GM21825 (cell line): ENCODE results near the gene ERBIN.
"Not testable (repeated sequence)": the region's sequence is repeated elsewhere in the genome, so short reads cannot be mapped to it uniquely, and the experiment has no call there.

Source experiments
- ATAC-seq: cut with Tn5 transposase; IDR thresholded peaks from one replicate; pipeline ENCODE4 v1.9.1; 2021; ENCODE audit warnings: mild to moderate bottlenecking, moderate library complexity; ENCODE audit not compliant: unreplicated experiment

Gene ERBIN

GRCh38 chr5:65961633-65962032, 35.3 kb downstream of the ERBIN start:
- peak; percentile 89 for ATAC-seq

- no peak for ATAC-seq
Measured at GRCh38 chr5:65967288-65968066, 41.1 kb downstream of the ERBIN start.

GRCh38 chr5:65969539-65970393, 43.4 kb downstream of the ERBIN start:
- ATAC-seq = no peak

DNA sequence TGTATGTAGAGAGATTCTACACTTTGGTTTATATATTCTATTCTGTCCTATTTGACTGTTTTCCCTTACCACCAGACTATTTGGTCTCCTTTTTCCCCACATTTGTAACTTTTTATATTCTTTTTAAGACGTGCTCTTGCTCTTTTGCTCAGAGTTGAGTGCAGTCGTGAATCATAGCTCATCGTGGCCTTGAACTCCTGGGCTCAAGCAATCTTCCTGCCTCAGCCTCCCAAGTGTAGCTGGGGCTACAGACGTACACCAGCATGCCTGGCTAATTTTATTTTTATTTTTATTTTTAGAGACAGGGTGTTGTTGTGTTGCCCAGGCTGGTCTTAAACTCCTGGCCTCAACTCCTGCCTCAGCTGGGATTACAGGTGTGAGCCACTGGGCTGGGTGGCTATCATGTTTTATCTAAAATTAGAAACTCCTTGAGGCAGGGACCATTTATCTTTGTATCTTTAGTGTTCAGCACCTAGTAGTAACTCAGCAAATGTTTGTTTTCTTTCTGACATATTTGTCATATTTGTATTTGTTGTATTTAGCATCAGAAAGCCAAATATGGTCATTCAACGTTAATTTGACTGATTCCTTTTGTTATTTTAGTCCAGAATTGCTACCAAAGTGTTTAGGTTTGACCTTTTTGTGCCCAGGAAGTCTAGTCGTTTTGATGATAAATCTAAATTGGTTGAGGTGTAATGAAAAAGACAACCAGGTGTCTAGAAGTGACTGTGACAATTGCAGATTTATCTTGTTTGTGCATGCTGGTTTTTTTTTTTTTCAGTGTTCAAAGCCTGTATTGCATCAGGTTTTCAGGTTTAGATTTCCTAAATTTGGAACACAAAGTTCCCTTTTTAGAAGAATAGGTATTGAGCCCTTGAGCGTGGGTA, 44.3 kb downstream of the ERBIN start:
- no peak for ATAC-seq

DNA sequence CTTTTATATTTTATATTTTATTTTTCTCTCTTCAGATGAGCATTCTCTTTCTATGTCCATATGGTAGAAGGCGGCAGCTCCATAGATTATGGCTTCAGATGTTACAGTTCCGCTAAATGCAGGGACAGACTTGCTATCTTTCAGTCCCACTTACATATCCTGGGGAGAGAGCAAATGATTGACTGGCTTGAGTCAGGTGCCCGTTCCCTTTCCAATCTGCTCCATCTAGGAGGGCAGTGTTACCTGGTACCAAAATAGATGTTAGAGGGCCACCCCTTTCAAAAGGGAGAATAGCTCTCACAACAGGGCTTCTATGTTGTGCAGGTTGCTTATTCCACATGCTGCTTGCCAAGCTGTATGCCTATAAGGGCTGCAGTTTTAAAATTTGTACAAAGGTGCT, 45.3 kb downstream of the ERBIN start:
- no peak for ATAC-seq

DNA sequence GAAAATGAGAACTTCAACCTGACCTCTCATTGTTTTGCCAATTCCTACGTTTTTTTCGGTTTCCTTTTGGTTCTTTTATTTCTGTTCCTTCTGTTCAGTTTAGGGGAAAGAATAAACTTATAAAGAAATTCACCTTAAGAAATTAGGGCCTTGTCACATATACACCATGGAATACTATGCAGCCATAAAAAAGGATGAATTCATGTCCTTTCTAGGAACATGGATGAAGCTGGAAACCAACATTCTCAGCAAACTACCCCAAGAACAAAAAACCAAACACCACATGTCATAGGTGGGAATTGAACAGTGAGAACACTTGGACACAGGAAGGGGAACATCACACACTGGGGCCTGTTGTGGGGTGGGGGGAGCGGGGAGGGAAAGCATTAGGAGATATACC, 46.5 kb downstream of the ERBIN start:
- ATAC-seq = not testable (repeated sequence)

GRCh38 chr5:65978251-65978650, 51.9 kb downstream of the ERBIN start:
- no peak for ATAC-seq

DNA sequence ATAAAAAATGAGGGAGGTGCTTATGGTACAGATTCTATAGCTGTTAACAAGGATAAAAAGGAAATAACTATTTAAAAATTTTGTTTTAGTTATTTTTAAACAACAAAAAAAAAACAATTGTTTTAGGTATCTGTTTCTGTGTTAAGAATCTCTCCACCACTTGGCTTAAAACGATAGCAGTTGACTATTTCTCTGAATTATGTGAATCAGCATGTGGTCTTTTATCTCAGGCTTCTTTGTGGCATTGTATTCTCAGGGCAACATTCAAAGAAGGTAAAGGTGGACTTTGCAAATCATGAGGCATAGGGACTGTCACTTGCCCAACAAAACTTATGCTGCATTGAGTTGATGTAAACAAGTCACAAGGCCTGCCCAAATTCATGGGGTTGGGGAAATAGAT, 55.2 kb downstream of the ERBIN start:
- no peak for ATAC-seq

- no peak for ATAC-seq
Measured at GRCh38 chr5:65981969-65982619, 55.7 kb downstream of the ERBIN start.

DNA sequence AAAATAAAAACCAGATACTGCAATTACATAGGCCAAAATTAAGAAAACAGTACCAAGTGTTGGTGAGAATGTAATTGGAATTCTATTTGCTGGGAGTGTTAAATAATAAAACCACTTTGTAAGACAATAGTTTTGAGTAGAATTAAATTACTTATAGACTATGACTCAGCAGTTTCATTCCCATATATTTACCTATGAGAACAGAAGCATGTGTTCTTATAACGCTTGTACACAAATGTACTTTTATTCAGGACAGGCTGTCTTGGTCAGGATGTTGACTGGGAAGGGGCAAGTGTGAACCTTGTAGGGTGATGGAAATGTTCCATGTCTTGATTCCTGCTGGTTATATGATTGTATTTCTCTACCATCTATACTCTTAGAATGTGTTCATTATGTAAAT, 56.3 kb downstream of the ERBIN start:
- no peak for ATAC-seq

GRCh38 chr5:65984098-65984885, 57.9 kb downstream of the ERBIN start:
- ATAC-seq = no peak

DNA sequence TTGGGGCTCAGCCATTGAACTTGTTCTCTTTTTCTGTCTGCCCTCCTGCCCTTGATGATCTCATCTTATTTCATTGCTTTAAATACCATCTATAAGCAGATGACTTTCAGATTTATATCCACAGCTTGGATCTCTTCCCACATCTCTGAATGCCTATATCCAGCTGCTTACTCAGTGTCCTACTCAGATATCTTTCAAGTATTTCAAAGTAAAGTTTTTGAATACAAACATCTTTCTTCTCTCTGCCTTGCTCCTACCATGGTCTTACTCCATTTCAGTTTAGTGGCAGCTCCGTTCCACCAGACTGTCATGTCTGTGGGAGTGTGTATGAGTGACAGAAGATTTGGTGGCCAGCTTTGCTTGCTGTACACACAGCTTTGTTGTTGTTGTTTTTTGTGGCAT, 59.7 kb downstream of the ERBIN start:
- ATAC-seq = no peak

- no peak for ATAC-seq
Measured at GRCh38 chr5:65986796-65987195, 60.4 kb downstream of the ERBIN start.

- no peak for ATAC-seq
Measured at GRCh38 chr5:65987982-65988381, 61.6 kb downstream of the ERBIN start.

- no peak for ATAC-seq
Measured at GRCh38 chr5:65989158-65989557, 62.8 kb downstream of the ERBIN start.

GRCh38 chr5:65992630-65993029, 66.3 kb downstream of the ERBIN start:
- ATAC-seq = no peak

DNA sequence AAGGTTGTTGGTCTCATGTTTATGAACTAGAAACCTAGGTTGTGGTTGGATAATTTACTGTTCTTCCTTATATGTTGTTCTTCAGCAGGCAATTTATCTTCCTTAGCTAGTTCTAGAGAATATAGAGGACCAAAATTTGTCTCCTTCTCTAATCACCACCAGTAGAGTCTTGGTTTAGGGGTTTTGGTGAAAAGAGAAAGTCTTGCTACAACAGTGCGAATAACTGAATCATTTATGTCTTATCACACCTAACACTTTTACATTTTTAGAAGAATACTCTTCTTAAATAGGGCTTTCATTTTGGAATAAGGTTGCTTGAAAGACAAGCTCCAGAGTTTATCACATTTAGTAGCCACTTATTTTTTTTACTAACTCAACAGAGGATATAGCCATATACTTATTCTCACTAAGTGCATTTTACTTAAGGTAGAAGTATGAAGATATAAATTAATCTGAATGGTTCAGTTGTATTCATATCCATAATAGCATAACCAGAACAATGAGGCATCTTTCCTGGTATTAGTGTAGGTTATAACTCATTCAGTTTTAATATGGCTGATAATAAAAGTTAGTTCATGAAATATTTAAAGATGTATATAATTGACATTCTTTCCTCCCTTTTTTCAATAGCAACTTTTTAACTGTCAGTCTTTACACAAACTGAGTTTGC, 67.9 kb downstream of the ERBIN start:
- no peak for ATAC-seq

DNA sequence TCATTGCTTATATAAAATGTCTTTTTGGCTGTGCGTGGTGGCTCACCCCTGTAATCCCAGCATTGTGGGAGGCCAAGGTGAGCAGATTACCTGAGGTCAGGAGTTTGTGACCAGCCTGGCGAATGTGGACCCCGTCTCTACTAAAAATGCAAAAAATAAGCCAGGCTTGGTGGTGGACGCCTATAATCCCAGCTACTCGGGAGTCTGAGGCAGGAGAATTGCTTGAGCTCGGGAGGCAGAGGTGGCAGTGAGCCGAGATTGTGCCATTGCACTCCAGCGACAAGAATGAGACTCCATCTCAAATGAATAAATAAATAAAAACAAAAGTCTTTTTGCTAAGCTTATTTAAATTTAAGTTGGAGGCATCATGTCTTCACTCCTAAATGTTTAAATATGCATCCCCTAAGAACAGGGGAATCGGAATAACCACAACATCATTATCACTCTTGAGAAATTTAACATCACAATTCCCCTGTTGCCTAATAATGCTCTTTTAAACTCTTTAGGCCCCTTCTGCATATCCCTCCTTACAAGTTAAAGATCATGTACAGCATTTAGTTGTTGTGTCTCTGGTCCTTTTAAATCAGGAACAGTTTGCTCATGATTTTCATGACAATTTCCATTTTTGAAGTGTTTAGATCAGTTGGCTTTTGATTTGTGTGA, 72.8 kb downstream of the ERBIN start:
- no peak for ATAC-seq

- no peak for ATAC-seq
Measured at GRCh38 chr5:66001952-66002351, 75.6 kb downstream of the ERBIN start.
